ENCODE results near the gene CD47.

CD47 gene

DNA sequence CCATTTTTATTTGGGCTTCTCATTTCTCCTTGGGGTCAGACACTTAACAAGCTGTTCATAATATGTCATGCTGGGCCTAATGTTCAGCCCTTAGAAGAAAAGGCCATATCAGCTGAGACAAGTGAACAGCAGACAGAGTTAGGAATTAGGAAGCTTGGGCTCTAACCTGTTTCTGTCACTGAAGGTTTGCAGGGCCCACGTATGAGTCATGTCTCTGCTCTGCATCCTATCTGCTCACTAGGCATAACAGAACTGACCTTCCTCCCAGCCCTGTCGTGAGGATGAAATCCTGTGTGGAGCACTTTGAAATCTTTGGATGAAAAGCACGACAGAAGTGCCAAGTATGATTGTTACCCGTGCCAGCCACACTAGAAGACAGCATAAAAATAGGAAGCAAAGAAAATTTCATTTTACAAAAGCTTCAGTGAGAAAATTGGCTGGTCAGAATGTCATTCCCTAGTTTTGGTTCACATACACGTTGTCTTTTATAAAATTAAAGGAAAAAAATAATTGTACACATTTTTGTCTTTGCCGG is 26.5 kb upstream of the CD47 start:
- no peak for DNase-seq (ENCODE audit: low read depth)

DNA sequence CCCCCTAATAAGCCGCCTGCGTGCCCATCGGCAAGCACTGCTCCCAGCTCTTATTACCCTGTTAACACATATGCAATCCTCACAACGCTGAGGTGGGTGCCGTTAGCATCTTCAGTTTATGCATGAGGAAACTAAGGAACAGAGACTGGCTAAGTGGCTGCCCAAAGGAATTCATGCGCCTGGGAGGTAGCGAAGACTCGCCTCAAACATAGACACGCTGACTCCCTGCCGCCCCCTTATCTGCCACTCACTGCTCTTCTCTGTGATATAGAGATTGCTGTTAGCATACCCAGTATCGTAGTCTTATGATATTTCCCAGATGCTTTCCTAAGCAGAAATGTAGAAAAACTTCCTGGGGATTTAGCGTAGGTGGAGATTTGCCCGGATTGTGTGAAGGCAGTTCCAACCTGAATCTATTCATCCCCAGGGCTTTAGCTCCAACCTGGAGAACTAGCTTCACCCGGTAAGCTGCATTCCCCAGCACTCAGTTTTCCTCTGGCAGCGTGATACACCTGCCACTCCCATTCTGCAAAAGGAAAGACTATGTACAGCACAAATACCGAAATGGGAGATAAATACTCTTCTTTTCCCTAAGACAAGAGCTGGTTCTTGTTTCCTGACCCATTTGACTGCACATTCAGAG is 23.7 kb upstream of the CD47 start:
- DNase-seq (ENCODE audit: low read depth), result no peak

DNA sequence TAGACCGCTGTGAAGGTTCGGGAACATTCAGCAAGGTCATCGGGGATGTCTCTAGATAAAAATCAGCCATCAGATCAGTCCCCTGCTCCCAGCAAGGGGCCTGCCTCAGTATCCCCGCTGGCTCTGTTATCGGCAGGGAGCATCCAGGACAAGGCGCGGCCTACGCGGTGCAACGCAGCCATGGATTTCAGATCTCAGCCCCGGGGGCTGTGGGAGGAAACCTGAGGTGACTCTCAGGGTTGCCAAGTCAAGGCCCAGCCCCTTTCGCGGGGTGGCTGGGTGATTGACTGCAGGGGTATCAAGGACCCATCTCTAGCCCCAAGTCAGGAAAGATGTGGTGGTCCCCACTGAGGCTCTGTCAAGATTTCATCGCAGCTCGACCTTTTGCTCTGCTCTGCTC is 23.1 kb upstream of the CD47 start:
- no peak for DNase-seq (ENCODE audit: low read depth)

DNA sequence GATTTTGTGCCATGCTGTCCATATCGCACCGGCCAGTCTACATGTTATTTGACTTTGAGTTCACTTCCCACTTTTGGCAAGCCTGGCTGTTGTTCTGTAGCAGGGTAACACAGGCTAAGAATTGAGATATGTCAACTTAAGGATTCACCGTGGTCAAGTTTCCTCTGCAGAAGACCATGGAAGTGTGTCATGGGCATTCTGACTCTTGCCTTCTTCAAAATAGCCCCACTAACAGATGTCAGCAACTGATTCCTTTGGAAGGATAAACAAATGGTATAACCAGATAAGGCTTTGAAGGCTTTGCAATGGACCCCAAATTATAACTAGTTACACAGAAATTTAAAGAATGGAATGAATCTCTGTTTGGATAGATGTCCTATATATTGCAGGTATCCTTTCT is 20.1 kb upstream of the CD47 start:
- DNase-seq (ENCODE audit: low read depth), result no peak

DNA sequence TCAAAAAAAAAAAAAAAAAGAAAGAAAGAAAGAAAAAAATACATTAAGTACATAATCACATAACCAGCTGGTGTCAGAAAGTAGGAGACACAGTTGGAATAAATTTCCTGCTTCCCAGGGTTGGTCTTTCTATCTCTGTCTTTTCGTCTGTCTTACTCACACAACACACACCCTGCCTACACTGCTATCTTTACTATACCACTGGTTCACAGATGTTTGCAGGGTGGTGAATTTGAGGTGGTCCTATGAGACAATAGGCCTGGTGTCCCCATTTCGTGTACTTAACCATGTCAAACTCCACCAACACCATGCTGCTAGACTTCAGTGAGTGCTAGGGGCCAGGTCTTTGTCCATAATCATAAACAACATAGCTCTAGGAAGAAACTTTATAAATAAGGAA is 17.6 kb upstream of the CD47 start:
- DNase-seq (ENCODE audit: low read depth), result no peak

DNA sequence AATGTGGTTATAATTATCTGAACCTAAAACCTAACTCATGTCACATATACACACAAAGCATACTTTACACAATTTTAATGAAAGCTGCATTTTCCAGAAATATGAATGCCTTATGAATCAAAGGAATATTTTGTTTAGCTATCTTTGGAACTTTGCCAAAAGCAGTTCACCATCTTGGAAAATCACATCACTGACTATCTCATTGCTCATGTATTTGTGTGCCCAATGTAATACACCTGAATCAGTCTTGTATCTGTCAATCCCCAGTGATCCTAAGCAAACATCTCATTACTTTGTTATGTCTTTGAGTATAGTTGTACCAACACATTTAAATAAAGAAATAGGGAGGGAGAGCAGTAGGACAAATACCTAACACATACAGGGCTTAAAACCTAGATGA is 15.6 kb upstream of the CD47 start:
- DNase-seq (ENCODE audit: low read depth), result no peak

DNA sequence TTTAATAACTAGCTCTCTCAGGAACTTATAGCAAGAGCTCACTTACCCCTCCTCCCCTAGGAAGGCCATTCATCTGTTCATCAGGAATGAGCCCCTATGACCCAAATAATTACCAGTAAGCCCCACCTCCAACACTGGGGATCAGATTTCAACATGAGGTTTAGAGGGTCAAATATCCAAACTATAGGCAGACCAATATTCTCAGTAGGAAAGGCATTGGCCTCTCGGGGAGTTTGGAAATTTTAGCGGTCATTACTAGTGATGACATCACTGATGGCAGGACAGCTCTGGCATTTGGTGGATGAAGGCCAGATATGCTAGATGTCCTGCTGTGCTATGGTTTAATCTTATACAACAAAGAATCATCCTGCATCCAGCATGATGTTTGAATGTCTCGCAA is 15.2 kb upstream of the CD47 start:
- no peak for DNase-seq (ENCODE audit: low read depth)

DNA sequence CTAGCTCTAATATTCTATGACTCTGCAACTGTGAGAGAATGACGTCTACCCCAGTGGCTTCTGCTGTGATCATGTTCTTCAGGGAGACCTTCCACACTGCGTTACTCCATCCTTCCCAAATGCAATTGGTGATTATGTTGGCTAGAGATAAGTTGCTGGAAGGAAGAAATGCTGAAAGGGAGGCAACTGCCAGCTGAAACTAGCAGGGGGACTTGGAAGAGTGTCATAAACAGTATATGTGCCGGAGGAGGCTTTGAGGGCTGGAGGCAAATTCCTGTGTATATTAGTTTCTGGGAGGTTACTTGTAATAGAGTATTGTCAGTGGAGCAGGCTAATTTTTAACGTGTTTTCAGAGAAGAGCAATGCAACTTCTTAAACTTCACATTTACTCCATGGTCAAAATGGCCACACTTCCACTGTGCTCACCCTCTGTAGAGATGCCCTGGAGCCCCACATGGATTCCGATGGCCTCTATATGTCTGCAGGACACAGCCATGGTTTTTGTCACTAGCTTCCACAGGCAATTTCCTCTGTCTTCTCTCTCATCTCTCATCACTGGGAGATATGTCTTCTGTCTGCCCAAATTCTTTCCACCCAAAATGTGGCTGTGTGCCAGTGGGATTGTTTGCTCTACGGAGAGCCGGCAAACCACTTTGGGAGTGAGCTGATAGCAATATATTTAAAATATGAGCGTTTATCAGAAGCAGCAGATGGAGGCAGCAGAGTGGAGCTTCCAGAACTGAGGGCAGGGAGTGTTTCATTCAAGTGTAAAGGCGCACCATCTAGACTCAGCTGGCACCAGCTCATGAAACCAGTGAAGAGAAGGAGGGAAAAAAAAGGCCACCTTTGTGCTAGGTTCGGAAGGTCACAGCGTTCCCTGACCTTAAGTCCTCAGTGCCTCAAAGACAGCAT is 13.3 kb upstream of the CD47 start:
- no peak for DNase-seq (ENCODE audit: low read depth)

DNA sequence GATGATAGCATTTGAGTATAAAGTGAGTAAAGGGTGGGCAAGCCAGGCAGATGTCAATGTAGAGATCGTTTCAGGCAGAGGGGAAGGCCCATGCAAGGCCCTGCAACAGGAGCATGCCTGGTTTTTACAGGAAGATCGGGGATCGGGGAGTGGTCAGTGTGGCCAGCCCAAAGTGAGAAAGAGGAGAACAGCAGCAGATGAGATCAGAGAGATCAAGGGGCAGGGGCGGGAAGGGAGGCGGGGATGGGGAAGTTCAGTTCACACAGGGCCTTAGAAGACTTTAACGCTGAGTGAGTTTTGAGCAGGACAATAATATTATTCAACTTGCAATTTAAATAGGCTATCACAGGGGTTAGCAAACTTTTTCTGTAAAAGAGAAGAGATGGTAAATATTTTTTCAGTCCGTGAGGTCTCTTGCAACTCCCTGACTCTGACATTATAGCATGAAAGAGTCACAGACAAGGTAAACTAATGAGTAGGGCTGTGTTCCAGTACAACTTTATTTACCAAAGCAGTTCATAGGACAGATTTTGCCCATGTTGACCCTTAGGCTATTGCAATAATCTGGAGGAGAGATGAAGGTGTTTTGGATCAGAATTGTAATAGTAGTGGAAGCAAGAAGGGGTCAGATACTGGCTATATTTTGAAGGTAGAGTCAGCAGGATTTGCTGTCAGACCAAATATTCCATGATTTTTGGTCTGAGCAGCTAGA is 12.4 kb upstream of the CD47 start:
- DNase-seq (ENCODE audit: low read depth), result no peak

DNA sequence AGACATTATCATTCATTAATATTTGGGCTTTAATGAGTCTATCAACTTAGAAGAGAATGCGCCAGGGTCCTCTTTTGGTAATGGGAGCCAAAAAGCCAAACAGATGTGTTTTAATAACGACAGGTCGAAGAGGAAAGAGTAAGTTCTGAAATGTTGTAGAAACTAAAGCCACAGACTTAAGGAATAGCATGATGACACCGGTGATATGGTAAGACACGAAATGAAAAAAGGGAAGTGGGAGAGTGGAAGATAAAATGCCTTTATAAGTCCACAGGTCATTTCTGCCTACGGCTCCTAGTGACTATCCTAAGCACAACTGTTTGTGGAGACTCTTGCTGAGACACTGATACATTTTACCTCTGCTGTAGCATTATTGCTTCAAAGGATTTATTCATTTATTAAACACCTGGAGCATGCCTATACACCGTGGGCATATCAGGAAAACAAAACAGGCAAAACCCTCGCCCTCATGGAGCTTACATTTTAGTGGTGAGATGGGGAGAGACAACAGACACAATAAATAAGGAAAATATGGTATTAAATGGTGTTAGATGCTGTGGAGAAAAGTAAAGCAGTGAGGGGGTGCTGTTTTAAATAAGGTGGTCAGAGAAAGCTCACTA is 11.7 kb upstream of the CD47 start:
- DNase-seq (ENCODE audit: low read depth), result no peak

DNA sequence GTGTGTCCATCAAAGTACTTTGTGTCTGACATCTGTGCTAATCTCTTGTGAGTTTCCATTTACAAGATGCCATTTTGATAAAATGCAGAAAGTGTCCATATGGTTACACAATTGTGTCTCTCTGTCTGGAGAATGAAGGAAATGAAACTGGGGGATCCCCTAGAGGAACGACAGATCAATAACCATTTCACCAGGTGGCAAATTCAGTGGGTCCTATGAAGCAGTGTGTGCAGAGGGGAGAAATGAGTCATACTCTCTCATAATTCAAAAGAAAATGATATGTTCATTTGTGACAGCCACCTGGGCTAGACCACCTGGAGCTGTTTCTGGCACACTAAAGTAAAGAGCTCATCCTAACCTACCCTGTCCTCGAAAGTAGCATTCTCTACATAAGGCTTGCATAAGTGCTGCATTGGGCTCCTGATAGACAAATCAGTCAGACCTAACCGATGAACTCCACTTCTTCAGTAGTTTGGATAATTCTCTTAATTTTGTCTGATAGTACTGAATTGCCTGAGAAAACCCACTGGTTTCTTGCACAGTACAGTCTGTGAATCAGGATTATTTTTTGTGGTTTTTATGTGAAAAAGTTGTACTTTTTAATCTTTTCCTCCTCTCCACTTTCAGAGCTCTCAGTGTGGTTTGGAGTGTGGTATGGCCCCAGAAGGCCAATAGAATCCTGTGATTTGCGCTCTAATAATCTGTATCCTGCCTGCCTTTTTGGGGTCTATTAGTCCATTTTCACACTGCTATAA is 10.3 kb upstream of the CD47 start:
- no peak for DNase-seq (ENCODE audit: low read depth)

DNA sequence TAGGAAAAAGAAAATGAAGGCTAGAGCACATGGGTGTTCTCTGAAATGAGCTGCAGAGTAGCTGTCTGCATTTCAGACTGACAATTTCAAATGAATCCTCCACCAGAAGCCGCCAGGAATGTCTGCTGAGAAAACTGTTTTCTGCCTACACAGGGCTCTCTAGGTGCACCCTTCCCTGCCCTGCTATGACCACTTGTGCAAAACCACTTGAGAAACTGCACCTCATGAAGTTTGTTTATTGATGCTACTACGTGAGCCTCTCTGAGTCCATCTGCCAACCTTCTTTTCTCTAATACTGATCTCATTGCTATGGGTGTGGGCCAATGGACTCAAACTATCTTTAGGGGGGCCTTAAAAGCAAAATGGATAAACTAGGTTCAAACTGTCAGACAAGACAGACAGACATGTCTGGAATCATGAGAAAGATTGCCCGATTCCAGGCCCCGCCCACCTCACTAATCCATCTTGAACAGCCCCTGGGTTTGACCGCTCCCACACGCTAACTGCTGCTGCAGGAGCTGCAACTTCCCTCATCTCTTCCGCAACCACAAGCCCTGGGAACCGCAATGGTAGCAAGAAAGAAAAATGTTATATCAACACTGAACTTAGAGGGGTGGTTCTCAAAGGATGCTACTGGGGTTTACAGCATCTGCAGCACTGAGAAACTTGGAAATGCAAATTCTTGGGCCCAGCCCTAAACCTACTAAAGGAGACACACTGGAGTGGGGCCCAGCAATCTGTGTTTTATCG is 9.0 kb upstream of the CD47 start:
- no peak for DNase-seq (ENCODE audit: low read depth)

DNA sequence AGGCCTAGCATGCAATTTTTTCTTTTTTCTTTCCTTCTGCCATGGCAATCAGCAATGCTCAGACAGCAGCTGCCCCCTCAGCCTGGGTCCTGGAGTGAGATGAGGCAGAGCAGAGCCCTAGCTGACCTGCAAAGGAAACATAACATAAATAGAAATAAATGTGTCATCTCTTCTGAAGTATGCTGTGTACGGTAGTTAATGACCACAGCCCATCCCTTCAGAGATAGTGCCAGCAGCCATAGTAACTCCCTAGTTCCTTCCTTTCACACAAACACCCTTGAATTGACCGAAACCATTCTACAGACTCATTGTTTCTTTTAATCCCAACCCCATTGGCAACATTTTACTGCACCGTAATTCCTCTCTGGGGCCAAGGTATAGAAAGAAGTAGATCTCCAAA is 8.4 kb upstream of the CD47 start:
- DNase-seq (ENCODE audit: low read depth), result no peak

DNA sequence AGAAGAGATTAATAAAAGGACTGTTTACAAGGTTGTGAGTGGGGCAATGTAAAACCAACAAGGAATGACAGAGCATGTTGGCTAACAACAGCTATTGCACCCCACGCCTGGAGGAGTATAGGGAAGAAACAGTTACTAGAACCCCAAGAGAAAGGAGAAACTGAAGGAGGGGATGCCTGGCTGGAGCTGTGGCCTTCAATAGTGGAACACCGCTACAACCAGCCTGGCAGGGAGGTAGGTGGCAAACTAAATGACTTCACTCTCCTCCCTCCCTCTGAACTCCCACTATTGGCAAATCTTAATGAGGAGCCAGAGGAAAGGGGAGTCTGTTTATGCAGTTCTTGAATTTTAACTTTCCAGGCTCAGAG is 7.2 kb upstream of the CD47 start:
- DNase-seq (ENCODE audit: low read depth), result no peak

DNA sequence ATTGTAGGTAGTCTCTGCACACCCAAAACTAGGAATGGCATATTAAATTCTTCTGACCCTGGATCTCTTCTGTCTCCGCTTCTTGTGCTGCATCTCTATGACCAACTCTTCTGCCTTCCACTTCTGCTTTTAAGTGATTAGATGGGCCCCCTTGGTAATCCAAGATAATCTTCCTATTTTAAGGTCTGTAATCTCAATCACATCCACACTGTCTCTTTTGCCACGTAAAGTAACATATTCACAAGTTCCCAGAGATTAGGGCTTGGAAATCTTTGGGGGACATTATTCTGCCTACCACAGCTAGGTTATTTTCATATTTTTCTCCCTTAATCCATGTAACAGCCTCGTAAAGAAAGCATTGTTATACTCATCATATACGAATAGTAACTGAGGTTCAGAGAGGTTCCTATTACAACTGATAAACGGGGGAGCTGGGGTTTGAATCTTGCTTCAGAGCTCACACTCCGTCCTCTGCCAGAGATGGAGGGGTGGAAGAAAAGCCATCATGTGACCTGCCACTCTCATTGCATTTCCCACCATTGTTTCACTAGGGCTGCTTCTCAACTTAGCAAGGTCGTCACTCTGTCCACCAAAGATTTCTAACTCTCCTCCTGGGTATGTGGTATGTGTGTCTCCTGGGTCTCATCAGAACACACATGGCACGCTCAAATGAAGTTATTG is 6.6 kb upstream of the CD47 start:
- DNase-seq (ENCODE audit: low read depth), result no peak

DNA sequence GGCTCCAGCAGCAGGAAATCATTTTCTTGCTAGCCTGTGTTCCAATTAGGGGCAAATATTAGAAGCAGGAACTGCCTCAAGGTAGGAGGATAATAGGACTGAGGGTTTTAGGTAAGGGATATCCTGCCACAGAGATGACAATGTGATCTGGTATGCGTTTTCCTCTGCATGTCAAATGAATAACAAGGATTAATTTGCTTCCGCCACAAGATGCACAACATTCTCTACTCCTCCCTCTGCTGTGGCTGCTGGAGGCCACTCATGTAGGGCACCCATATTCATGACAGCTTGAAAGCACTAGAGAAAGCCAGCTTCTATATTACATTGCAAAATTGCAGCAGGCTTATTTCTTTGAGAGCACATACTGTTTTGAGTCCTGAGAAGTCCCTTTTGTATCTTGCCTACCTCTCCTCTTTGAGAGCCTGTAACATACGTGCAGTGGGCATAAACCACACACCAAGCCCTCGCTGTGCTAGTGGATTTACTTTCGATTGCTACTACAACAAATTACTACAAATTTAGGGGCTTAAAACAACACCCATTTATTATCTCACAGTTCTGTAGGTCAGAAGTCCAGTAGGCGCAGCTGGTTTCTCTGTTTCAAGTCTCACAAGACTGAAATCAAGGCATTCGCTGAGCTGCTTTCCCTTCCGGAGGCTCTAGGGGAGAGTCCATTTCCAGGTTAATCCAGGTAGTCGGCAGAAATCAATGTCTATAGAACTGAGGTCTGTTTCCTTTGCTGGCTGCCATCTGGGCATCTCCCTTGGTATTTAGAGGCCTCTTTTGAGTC is 5.9 kb upstream of the CD47 start:
- DNase-seq (ENCODE audit: low read depth), result no peak

DNA sequence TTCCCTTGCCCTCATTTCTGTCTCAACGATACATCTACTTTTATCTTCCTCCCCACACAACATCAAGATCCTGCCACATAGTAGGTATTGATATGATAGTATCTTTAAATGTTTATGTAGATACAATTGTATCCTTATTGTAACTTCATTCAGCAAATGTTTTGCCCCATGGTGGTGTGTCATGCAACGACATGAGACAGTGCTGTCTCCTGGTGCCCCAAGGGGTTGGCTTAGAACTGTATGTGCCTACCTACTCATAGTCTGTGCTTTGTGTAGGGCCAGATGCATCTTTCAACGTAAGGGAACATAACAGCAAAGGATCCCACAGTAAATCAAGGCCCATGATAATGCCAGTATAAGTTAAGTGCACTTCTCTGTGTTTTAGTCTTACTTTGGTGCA is 2.8 kb upstream of the CD47 start:
- DNase-seq (ENCODE audit: low read depth), result no peak

DNA sequence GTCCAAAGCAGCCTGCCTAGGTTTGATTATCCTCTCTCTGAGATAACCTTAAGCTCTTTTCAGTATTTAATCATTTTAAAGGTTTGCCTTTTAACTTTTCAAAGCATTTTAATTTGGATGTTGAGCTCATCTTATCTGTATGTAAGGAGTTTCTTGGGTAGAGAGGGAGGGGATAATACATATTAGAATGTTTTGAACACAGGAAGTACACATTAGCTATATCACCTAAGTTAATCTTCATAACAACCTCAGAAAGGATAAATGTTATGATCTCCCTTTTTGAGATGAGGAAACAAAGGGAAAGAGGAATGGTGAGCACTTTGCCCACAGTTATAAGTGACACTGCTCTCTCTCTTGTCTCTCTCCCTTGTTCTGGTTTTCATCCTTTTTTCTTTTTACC is 2.2 kb upstream of the CD47 start:
- DNase-seq (ENCODE audit: low read depth), result no peak

DNA sequence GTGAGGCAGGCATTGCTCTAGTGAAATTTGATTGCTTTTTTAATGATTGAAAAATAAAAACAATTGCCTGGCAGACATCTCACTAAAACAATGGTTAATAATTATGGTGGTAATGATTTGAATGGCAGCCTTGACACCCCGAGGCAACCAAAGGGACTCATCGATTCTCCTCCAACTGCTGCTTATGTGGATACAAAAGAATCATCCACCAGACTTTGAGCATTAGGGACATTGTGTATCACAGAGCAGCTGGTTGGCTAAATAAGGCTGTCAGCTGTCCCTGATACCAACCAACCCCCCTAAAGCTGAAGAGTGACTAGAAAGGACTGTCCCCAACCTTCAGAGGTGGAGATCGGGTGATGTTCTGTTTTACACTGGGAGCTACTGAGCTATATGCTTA is 1.7 kb upstream of the CD47 start:
- DNase-seq (ENCODE audit: low read depth), result no peak

All from T-helper 22 cell (primary cell).